BLaER1 (cell line): Measurements from ENCODE around the gene CLEC4M.

Source experiments
- H3K27ac ChIP-seq: shearing (Covaris generic); formaldehyde crosslinking; 2 replicates; pipeline ENCODE4 v1.8.1; 2022
- H3K27me3 ChIP-seq: shearing (Covaris generic); formaldehyde crosslinking; 2 replicates; pipeline ENCODE4 v1.8.1; 2022
- H3K36me3 ChIP-seq: shearing (Covaris generic); formaldehyde crosslinking; 2 replicates; pipeline ENCODE4 v1.8.1; 2022
- H3K4me1 ChIP-seq: shearing (Covaris generic); formaldehyde crosslinking; 2 replicates; pipeline ENCODE4 v1.8.1; 2022
- H3K4me2 ChIP-seq: shearing (Covaris generic); formaldehyde crosslinking; 2 replicates; pipeline ENCODE4 v1.8.1; 2022
- H3K4me3 ChIP-seq: shearing (Covaris generic); formaldehyde crosslinking; 2 replicates; pipeline ENCODE4 v1.8.1; 2022
- H3K9ac ChIP-seq: shearing (Covaris generic); formaldehyde crosslinking; 2 replicates; pipeline ENCODE4 v1.8.1; 2022
- H3K9me3 ChIP-seq: shearing (Covaris generic); formaldehyde crosslinking; 2 replicates; pipeline ENCODE4 v1.8.1; 2022
- H4K20me1 ChIP-seq: shearing (Covaris generic); formaldehyde crosslinking; 2 replicates; pipeline ENCODE4 v1.8.1; 2022
- Cebpa-rat ChIP-seq: shearing (Covaris generic); IDR thresholded peaks from 2 replicates; pipeline ENCODE4 v1.8.1; 2022

CLEC4M gene

GRCh38 chr19:7817801-7818200 lies 54.8 kb downstream of the CLEC4M start:
- no peak for TF ChIP-seq Cebpa-rat
- no peaks in the 10 kb centered on the region for H4K20me1 ChIP-seq
- H3K9me3 ChIP-seq, result peaks cover 25% of the 10 kb centered on the region
- no peaks in the 10 kb centered on the region for H3K36me3 ChIP-seq
- H3K9ac ChIP-seq, result no peak overlapping the region
- H3K27ac ChIP-seq, result no peak overlapping the region
- no peak overlapping the region for H3K4me3 ChIP-seq
- peaks cover 18% of the 10 kb centered on the region for H3K4me1 ChIP-seq
- no peak overlapping the region for H3K4me2 ChIP-seq
- H3K27me3 ChIP-seq, result no peaks in the 10 kb centered on the region

GRCh38 chr19:7818806-7819205 lies 55.8 kb downstream of the CLEC4M start:
- Histone ChIP-seq H3K9ac (no peak overlapping the region), H3K4me1 (peaks cover 18% of the 10 kb centered on the region), H3K36me3 (no peaks in the 10 kb centered on the region), H3K27me3 (no peaks in the 10 kb centered on the region), H3K9me3 (peaks cover 22% of the 10 kb centered on the region), H3K4me2 (0 out of 2 replicates have a peak overlapping the region, but pooled peaks have one; percentile 10), H3K4me3 (no peak overlapping the region), H4K20me1 (no peaks in the 10 kb centered on the region), H3K27ac (no peak overlapping the region)
- TF ChIP-seq Cebpa-rat, result no peak
